ENCODE data around the gene SEL1L2.

- TF ChIP-seq CTCF (IDR thresholded peaks at IDR 0.05) (no peak), POLR2A (IDR thresholded peaks at IDR 0.05) (no peak)
These were observed 76.8 kb downstream of the SEL1L2 start for GRCh38 chr20:13913572-13913971.

Data from Peyer's patch (tissue), 4 donors.